ENCODE data around the gene SUMO4.
"Not testable (repeated sequence)": the region's sequence is repeated elsewhere in the genome, so short reads cannot be mapped to it uniquely, and the experiment has no call there.

SUMO4 gene

DNA sequence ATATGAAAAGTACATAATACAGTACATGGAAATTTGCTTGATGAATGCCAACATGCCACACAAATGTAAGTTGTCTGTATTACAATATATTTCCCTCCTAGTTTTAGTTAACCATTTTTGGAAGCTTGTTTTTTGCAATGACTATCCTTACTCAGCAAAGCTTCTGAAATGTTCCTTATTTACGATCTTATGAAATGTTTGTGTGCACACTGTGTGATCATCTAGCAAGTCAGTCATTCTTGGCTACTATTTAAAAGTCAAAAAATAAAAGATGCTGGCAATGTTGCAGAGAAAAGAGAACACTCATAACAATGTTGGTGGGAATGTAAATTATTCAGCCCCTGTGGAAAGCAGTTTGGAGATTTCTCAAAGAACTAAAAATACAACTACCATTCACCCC lies 33.8 kb downstream of the SUMO4 start:
- DNase-seq = no peak

DNA sequence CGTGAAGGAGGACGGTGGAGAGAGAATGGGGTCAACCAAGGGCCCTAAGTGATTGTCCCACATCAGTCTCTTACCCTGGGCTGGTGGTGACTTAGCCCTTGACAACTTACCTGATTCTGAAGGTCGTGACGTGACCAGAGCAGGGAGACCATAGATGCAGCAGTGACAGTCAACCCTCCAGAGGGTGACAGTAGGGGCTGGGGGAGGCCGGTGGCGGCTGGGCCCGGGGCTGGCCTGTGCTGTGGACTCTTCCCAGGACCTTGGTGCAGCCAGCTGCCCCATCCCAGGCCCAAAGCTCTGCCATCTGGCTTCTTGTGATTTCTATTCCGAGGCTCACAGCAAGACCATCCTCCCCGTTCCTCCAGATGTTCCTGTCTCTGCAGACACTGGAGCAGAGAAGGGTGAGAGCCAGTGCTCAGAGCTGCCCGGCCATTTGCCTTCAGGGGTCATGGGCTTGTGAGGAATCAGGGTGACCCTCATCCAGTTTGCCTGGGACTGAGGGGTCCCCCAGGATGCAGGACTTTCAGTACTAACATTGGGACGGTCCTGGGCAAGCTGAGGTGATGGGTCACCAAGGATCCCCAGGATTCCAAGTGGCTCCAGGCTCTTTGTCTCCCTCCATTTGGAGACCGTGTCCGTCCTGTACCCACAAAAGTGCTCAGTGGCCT lies 36.0 kb downstream of the SUMO4 start:
- no peak for DNase-seq

- DNase-seq = no peak
Measured at GRCh38 chr6:149436647-149437046, 36.6 kb downstream of the SUMO4 start.

- DNase-seq = no peak
Measured at GRCh38 chr6:149437212-149437611, 37.1 kb downstream of the SUMO4 start.

GRCh38 chr6:149438855-149439254 lies 38.8 kb downstream of the SUMO4 start:
- no peak for DNase-seq

DNA sequence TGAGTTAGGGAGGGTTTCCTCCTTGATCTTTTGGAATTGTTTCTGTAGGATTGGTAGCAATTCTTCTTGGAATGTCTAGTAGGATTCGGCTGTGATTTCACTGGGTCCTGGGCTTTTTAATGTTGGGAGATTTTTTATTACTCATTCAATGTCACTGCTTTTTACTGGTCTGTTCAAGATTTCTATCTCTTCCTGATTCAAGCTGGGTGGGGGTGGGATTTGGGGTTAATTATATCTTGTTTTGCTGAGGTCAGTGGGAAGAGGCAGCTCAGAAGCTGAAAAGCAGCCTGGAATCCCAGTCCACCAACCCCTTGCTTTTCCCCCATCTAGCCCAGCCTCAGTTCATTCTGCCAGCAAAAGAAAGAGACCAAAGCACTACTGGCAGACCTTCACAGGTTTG lies 39.6 kb downstream of the SUMO4 start:
- DNase-seq = no peak

GRCh38 chr6:149440735-149441671 lies 40.9 kb downstream of the SUMO4 start:
- DNase-seq = no peak

DNA sequence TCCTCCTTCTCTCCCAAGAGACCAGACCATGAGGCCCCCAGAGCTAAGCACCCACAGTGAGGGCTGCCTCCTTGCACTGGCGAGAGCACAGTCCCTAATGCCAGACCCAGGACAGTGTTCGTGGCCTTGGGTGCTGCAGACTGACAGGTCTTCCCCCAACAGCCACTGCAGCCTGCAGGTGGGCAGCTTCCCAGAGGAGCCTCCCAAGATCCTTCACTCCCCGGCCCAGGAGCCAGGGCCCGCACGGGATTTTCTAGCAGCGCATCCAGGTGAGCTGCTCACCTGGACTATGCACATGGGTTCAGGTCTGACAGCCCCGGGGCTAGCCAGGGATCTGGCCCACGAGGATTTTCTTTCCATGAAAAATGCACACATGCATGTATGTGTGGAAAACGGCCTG lies 41.7 kb downstream of the SUMO4 start:
- no peak for DNase-seq

DNA sequence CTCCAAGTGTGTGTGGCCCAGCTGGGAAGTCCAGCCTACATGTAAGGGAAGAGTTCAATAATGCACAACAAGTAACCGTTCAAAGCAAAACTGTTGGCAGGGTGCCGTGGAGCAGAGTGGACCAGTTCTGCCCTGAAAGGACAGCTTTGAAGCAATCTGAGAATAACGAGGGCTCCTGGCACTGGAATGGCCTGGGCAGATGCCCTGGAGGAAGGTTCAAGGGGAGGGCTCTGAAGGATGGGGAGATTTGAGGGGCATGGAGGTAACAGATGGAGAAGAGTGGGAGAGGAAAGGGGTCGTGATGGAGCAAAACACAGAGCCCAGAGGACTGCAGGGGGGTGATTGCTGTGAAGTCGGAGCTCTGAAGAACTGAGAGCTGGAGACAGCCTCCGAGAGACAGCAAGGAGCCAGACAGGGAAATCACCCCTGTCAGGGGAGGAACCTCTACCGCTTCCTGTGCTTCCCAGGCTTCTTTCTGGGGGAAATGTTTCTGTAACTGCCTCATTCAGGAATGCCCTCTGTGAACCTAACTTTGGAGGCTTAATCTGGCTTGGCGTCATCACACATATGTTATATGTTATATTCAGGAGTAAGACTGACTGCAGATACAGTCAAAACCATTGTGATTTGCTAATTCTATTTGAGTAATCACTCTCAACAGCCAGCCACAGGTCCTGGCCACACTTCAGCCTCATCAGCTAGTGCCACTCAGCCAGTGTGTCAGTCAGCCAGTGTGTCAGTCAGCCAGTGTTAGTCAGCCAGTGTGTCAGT lies 43.5 kb downstream of the SUMO4 start:
- DNase-seq = no peak

DNA sequence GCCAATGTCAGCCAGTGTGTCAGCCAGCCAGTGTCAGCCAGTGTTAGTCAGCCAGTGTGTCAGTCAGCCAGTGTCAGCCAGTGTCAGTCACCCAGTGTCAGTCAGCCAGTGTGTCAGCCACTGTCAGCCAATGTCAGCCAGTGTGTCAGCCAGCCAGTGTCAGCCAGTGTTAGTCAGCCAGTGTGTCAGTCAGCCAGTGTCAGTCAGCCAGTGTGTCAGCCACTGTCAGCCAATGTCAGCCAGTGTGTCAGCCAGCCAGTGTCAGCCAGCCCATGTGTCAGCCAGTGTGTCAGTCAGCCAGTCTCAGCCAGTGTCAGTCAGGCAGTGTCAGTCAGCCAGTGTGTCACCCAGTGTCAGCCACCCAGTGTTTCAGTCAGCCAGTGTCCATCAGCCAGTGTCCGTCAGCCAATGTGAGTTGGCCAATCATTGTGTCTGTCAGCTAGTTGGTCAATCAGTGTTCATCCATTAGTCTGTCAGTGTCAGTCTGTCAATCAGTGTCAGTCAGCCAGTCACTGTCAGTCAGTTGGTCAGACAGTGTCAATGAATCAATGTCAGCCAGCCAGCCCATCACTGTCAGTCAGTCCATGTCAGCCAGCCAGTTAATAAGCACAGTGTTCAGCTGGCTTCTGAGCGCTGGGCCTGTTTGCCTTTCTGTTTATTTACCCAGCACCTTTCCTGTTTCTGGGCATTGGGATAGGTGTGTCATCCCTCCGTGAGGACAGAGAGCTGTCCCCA lies 44.5 kb downstream of the SUMO4 start:
- not testable (repeated sequence) for DNase-seq

GRCh38 chr6:149445095-149445466 lies 45.0 kb downstream of the SUMO4 start:
- no peak for DNase-seq

DNA sequence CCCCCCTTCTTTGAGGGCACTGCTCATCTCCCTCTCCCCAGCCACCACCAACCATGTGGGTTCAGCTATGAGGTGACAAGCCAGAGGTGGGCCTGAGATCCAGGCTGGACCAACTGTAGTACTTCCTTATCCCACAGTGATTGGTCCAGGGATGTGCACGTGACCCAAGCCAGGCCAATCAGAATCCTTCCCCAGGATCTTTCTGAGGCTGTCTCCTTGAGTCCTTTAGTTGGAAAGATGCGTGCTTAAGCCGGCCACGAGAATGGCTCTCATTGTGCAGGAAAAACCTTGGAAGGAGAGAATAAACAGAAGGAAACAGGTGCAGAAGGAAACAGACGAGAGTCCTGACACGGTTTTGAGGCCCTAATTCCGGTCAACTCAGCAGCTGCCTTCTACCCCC lies 45.5 kb downstream of the SUMO4 start:
- DNase-seq = no peak

DNA sequence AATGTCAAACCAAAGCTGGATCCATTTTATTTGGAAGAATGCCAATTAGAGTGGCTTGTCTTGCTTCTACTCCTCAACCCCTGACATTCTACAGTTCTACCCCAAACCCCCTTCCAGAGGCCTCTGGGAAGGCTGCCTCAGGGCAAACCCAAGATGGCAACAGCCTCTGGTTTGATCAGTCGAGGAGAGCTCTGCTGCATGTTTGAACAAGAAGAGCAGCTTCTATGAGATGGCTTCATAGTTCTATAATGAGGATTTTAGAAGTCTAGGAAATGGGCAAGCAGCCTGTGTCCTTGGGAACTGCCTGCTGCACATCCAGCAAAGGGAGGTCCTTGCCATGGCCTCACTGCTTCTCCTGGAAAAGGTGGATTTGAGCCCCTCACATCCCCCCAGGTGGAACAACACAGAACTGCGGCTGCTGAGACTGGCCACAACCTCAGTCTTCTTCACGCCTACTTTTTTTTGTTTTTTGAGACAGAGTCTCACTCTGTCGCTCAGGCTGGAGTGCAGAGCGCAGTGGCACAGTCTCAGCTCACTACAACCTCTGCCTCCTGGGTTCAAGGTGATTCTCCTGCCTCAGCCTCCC lies 46.8 kb downstream of the SUMO4 start:
- DNase-seq = no peak

DNA sequence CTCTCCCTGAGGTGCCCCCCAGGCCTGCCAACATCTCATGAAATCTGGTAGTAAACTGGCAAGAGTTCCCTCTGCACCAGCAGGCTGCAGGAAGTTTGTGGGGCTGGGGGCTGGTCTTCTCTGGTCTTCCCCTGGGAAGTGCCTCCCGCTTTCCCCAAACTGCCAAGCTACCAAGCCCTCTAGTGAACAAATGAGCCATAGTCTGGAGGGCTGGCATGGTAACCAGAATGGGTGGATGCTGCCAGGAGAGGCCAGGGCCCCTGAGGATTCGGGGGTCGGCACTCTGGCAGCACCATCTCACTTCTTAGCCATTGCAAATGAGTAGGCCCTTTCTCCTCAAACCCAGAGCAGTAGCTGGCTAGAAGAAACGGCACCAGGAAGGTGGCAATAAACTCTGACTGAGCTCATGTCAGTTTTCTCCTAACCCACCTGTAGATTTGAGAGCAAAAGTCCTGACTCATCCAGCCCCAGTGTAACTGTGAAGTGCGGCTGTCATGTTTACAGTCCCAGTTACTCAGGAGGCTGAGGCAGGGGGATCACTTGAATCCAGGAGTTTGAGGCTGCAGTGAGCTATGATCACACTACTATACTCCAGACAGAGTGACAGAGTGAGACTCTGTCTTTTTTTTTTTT lies 48.9 kb downstream of the SUMO4 start:
- DNase-seq = no peak

GRCh38 chr6:149449831-149450678 lies 50.0 kb downstream of the SUMO4 start:
- DNase-seq = no peak

All from stimulated activated CD4-positive, alpha-beta T cell treated with anti-CD3 and anti-CD28 coated beads, Interleukin-4, amount 100 ng/mL, for 1 hour (primary cell).